Testis (tissue), 3 donors: ENCODE data around the gene JPH2. TPM values are rescaled to one million over a fixed set of nuclear protein-coding genes. Genes with fewer than 3 reads are reported as not detected.

Source experiments
- DNase-seq: peaks from one replicate; pipeline ENCODE4 v3.0.0-alpha.2; 2019
- H3K27ac ChIP-seq, 2 donors: fragments of 200-600 bp; sonication (generic); one replicate each; pipeline ENCODE4 v1.5.1; 2019
- H3K27me3 ChIP-seq: fragments of 200-600 bp; sonication (generic); one replicate; pipeline ENCODE4 v1.5.1; 2019
- H3K36me3 ChIP-seq: fragments of 200-600 bp; sonication (generic); one replicate; pipeline ENCODE4 v1.5.1; 2017; ENCODE audit warnings: low read depth; ENCODE audit errors: missing control alignments
- H3K4me1 ChIP-seq: fragments of 200-600 bp; sonication (generic); one replicate; pipeline ENCODE4 v1.5.1; 2019
- H3K4me3 ChIP-seq, 2 donors: fragments of 200-600 bp; sonication (generic); one replicate each; pipeline ENCODE4 v1.5.1; 2017 to 2019
- H3K9me3 ChIP-seq: fragments of 200-600 bp; sonication (generic); one replicate; pipeline ENCODE4 v1.5.1; 2017
- CTCF ChIP-seq, 3 experiments: fragments of 450-650 bp in 2 of 3; fragments of 200-600 bp in 1 of 3; sonication (generic) in 1 of 3; IDR thresholded peaks; one replicate each; pipeline ENCODE4 v1.5.1; 2016 to 2019; ENCODE audit warnings: antibody characterized with exemption in 3 of 3, mild to moderate bottlenecking in 2 of 3, moderate library complexity in 1 of 3
- POLR2A ChIP-seq: fragments of 450-650 bp; IDR thresholded peaks from one replicate; pipeline ENCODE4 v1.6.1; 2017; ENCODE audit warnings: antibody characterized with exemption, mild to moderate bottlenecking, moderate library complexity
- WGBS, 2 donors: methylation state at CpG; one replicate each; pipeline ENCODE4 v1.1.5; 2018; 5-methylcytosine and 5-hydroxymethylcytosine counted together
- intact Hi-C: fragments of 100-400 bp; cut with DNase I; formaldehyde crosslinking; loops from one replicate; pipeline ENCODE4 v1.15.1; 2023; ENCODE audit warnings: low total_unique reads
- polyA plus RNA-seq: library from polyadenylated mRNA; stranded (reverse); fragments of 350-450 nt; fragmentation: Illumina TruSeq; extraction: RNeasy Lipid Tissue Mini Kit (QIAGEN cat#74804); gene quantifications from one replicate; pipeline ENCODE4 v1.2.3, GENCODE V29; 2014; ENCODE audit warnings: low read depth, low replicate concordance; ENCODE audit not compliant: insufficient read depth
- total RNA-seq, 2 donors: library from RNA; depleted of rRNA; stranded (reverse); fragments of >200 nt; gene quantifications; one replicate each; pipeline ENCODE4 v1.2.3, GENCODE V29; 2016

JPH2 gene
- total and polyA plus RNA-seq, 3 donors from 2014 or later = 1.9 to 3.7 (median 3.2) TPM

GRCh38 chr20:44180814-44181213, 6.2 kb downstream of the JPH2 start:
- intact Hi-C loops = no loop called here
- 17 to 25% methylated on average over 9 of the region's 9 CpGs for whole genome bisulfite sequencing, 2 donors
- Histone ChIP-seq H3K9me3 (no peaks in the 10 kb centered on the region), H3K27ac (no peak overlapping the region), H3K27me3 (no peaks in the 10 kb centered on the region), H3K4me1 (no peaks in the 10 kb centered on the region), H3K4me3 (no peak overlapping the region), H3K36me3 (no peaks in the 10 kb centered on the region)
- TF ChIP-seq POLR2A = no peak
- TF ChIP-seq CTCF (IDR thresholded peaks at IDR 0.05) = no peak
- DNase-seq = no peak

- intact Hi-C loops = no loop called here
- Histone ChIP-seq H3K27ac (no peak overlapping the region), H3K27me3 (no peaks in the 10 kb centered on the region), H3K4me1 (no peaks in the 10 kb centered on the region), H3K9me3 (no peaks in the 10 kb centered on the region), H3K4me3 (no peak overlapping the region), H3K36me3 (no peaks in the 10 kb centered on the region)
- no peak for TF ChIP-seq POLR2A
- TF ChIP-seq CTCF (IDR thresholded peaks at IDR 0.05) = no peak
- WGBS, 2 donors = 71 to 73% methylated on average over 13 to 14 of the region's 14 CpGs
- DNase-seq = no peak
These were observed 10.0 kb downstream of the JPH2 start for GRCh38 chr20:44176833-44177534.

- Histone ChIP-seq H3K4me1 (no peaks in the 10 kb centered on the region), H3K4me3 (no peak overlapping the region), H3K36me3 (no peaks in the 10 kb centered on the region), H3K27ac (no peak overlapping the region), H3K27me3 (no peaks in the 10 kb centered on the region), H3K9me3 (no peaks in the 10 kb centered on the region)
- TF ChIP-seq CTCF (IDR thresholded peaks at IDR 0.05) (no peak), POLR2A (no peak)
- 90 to 91% methylated on average over 8 to 12 of the region's 13 CpGs for WGBS, 2 donors
- intact Hi-C loops = no loop called here
- DNase-seq = no peak
These were observed 11.8 kb downstream of the JPH2 start for GRCh38 chr20:44174996-44175765.

GRCh38 chr20:44173846-44174245, 13.1 kb downstream of the JPH2 start:
- no peak for TF ChIP-seq CTCF (IDR thresholded peaks at IDR 0.05)
- TF ChIP-seq POLR2A = no peak
- WGBS, 2 donors = 80 to 91% methylated on average over 8 of the region's 8 CpGs
- no peaks in the 10 kb centered on the region for H3K4me1 ChIP-seq
- no peak overlapping the region for H3K27ac ChIP-seq
- H3K36me3 ChIP-seq = no peaks in the 10 kb centered on the region
- intact Hi-C loops = no loop called here
- H3K9me3 ChIP-seq = no peaks in the 10 kb centered on the region
- no peak overlapping the region for H3K4me3 ChIP-seq
- H3K27me3 ChIP-seq = no peaks in the 10 kb centered on the region
- DNase-seq = no peak
